ENCODE results near the gene KCNA3. TPM values are rescaled to one million over a fixed set of nuclear protein-coding genes. Genes with fewer than 3 reads are reported as not detected.

KCNA3 gene
- total RNA-seq, 1 donor from 2014 or later = 0.69 TPM

DNA sequence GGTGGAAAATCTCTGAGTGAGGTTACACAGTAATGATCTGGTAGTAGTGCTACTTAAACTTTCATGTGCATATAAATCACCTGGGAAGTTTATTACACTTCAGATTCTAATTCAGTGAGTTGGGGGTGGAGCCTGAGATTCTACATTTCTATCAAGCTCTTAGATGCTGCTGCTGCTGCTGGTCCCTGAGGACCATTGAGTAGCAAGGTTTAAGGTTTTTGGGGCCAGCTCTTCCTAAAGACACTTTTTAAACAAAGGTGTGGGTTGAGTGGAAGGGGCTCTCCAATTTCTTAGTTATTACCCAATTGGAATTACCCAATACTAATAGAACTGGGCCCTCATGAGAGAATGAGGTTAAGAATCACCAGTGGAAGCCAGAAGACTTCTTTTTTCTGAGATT, 29.5 kb downstream of the KCNA3 start:
- Histone ChIP-seq H3K4me3 (no peak overlapping the region), H2AFZ (replicated peaks) (no peak overlapping the region), H4K20me1 (ENCODE audit: low read depth) (no peaks in the 10 kb centered on the region), H3K4me2 (no peak overlapping the region), H3K36me3 (no peaks in the 10 kb centered on the region), H3K27ac (no peak overlapping the region), H3K27me3 (peaks cover 18% of the 10 kb centered on the region), H3K9me3 (ENCODE audit: low read depth) (no peaks in the 10 kb centered on the region), H3K9ac (no peak overlapping the region), H3F3A (ENCODE audit: low read depth) (no peaks in the 10 kb centered on the region), H3K79me2 (ENCODE audit: low read depth) (no peaks in the 10 kb centered on the region), H3K4me1 (no peaks in the 10 kb centered on the region)
- H3K4me1 Mint-ChIP-seq = peaks cover 17% of the 10 kb centered on the region
- H3K27me3 Mint-ChIP-seq (ENCODE audit: insufficient read depth, low read depth) = no peaks in the 10 kb centered on the region
- no peaks in the 10 kb centered on the region for H3K9me3 Mint-ChIP-seq
- DNase-seq (ENCODE audit: low spot score) = no peak
- H3K27ac Mint-ChIP-seq = no peak overlapping the region
- no peak overlapping the region for H3K4me3 Mint-ChIP-seq
- H3K36me3 Mint-ChIP-seq = no peaks in the 10 kb centered on the region
- TF ChIP-seq, protein P1, sequence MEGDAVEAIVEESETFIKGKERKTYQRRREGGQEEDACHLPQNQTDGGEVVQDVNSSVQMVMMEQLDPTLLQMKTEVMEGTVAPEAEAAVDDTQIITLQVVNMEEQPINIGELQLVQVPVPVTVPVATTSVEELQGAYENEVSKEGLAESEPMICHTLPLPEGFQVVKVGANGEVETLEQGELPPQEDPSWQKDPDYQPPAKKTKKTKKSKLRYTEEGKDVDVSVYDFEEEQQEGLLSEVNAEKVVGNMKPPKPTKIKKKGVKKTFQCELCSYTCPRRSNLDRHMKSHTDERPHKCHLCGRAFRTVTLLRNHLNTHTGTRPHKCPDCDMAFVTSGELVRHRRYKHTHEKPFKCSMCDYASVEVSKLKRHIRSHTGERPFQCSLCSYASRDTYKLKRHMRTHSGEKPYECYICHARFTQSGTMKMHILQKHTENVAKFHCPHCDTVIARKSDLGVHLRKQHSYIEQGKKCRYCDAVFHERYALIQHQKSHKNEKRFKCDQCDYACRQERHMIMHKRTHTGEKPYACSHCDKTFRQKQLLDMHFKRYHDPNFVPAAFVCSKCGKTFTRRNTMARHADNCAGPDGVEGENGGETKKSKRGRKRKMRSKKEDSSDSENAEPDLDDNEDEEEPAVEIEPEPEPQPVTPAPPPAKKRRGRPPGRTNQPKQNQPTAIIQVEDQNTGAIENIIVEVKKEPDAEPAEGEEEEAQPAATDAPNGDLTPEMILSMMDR (IDR thresholded peaks at IDR 0.05) = no peak
- TF ChIP-seq EZH2 (IDR thresholded peaks at IDR 0.05) (no peak), EZH2phosphoT487 (IDR thresholded peaks at IDR 0.05) (no peak)

DNA sequence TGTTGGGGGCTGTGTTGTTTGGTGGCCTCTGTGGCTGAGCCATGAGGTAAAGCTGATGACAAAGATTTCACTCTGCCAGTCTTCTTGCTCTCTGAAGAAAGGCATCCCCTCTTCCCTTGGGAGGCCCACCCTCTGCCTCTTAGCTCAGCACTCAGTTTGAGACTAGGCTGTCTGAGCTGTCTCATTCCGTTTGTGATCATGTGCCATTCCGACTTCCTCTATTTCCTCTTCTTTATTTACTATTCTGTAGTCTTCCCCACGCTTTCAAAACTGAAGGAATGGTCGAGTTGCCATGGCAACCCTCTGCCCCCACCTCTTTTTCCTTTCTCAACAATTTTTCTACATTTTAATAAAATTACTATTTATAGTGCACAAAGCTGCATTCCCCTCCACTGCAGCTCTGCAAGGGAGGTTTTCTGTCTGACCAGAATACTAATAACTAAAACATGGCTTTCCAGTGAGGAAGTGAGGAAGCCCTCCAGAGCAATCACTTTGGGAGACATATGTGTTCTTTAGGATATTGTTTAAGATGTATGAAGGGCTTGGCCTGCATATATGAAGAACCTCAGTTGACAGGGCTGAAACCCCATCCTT, 30.8 kb downstream of the KCNA3 start:
- no peaks in the 10 kb centered on the region for H3K36me3 ChIP-seq
- no peaks in the 10 kb centered on the region for H3K27me3 Mint-ChIP-seq (ENCODE audit: insufficient read depth, low read depth)
- H3K9ac ChIP-seq = no peak overlapping the region
- no peak overlapping the region for H3K27ac Mint-ChIP-seq
- H3K4me1 ChIP-seq = no peaks in the 10 kb centered on the region
- H3K27ac ChIP-seq = no peak overlapping the region
- no peaks in the 10 kb centered on the region for H3K9me3 ChIP-seq (ENCODE audit: low read depth)
- no peaks in the 10 kb centered on the region for H3K79me2 ChIP-seq (ENCODE audit: low read depth)
- H2AFZ ChIP-seq (replicated peaks) = no peak overlapping the region
- no peak overlapping the region for H3K4me3 ChIP-seq
- TF ChIP-seq, protein P1 (IDR thresholded peaks at IDR 0.05) = no peak
- H3K9me3 Mint-ChIP-seq = no peaks in the 10 kb centered on the region
- no peaks in the 10 kb centered on the region for H3K36me3 Mint-ChIP-seq
- no peaks in the 10 kb centered on the region for H4K20me1 ChIP-seq (ENCODE audit: low read depth)
- no peak overlapping the region for H3K4me2 ChIP-seq
- no peak overlapping the region for H3K4me3 Mint-ChIP-seq
- H3F3A ChIP-seq (ENCODE audit: low read depth) = no peaks in the 10 kb centered on the region
- H3K4me1 Mint-ChIP-seq = peaks cover 17% of the 10 kb centered on the region
- peaks cover 12% of the 10 kb centered on the region for H3K27me3 ChIP-seq
- no peak for DNase-seq (ENCODE audit: low spot score)

DNA sequence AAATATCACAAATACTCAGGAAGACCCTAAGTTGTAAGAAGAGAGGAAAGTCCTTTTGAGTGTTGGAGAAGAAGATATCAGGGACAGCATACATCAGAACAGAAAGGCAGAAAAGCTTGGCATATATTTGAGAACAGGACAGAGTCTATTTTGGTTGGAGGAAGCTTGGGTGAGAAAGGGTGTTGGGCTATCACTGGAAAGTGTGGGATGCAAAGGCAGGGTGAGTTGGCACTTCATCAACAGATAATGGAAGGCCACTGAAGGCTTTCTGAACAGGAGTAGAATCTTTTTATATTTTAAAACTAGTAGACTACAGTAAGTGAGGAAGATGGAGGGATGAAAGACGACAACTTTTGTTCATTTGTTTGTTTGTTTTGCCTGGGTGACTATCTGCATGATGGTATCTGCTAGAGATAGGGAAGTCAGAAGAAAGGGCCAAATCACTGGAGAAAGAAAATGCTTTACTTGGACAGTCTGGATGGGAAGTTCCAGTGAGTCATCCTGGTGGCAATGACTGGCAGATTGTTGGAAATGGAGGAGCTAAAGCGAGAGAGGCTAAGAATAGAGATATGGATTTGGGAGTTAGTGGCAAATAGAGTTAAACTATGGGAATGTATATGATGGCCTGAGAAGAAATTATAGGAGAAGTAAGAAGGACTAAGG, 34.9 kb downstream of the KCNA3 start:
- H3K4me1 ChIP-seq = no peaks in the 10 kb centered on the region
- Mint-ChIP-seq H3K4me3 (no peak overlapping the region), H3K4me1 (peaks cover 7% of the 10 kb centered on the region), H3K36me3 (no peaks in the 10 kb centered on the region), H3K27me3 (ENCODE audit: insufficient read depth, low read depth) (no peaks in the 10 kb centered on the region), H3K27ac (no peak overlapping the region), H3K9me3 (no peaks in the 10 kb centered on the region)
- no peak for DNase-seq (ENCODE audit: low spot score)
- no peak overlapping the region for H3K4me3 ChIP-seq
- H3K27ac ChIP-seq = no peak overlapping the region
- H3K27me3 ChIP-seq = no peaks in the 10 kb centered on the region
- no peak overlapping the region for H3K4me2 ChIP-seq
- H3K9ac ChIP-seq = no peak overlapping the region
- no peaks in the 10 kb centered on the region for H4K20me1 ChIP-seq (ENCODE audit: low read depth)
- no peaks in the 10 kb centered on the region for H3K79me2 ChIP-seq (ENCODE audit: low read depth)
- no peak overlapping the region for H2AFZ ChIP-seq (replicated peaks)
- H3K9me3 ChIP-seq (ENCODE audit: low read depth) = no peaks in the 10 kb centered on the region
- H3F3A ChIP-seq (ENCODE audit: low read depth) = no peaks in the 10 kb centered on the region
- H3K36me3 ChIP-seq = no peaks in the 10 kb centered on the region
- TF ChIP-seq EZH2 (IDR thresholded peaks at IDR 0.05) = no peak
- no peak for TF ChIP-seq EZH2phosphoT487 (IDR thresholded peaks at IDR 0.05)
- TF ChIP-seq, protein P1 (IDR thresholded peaks at IDR 0.05) = no peak
